ENCODE data around the gene ZSWIM8.
"Not testable (repeated sequence)": the region's sequence is repeated elsewhere in the genome, so short reads cannot be mapped to it uniquely, and the experiment has no call there.

Gene ZSWIM8, protein sequence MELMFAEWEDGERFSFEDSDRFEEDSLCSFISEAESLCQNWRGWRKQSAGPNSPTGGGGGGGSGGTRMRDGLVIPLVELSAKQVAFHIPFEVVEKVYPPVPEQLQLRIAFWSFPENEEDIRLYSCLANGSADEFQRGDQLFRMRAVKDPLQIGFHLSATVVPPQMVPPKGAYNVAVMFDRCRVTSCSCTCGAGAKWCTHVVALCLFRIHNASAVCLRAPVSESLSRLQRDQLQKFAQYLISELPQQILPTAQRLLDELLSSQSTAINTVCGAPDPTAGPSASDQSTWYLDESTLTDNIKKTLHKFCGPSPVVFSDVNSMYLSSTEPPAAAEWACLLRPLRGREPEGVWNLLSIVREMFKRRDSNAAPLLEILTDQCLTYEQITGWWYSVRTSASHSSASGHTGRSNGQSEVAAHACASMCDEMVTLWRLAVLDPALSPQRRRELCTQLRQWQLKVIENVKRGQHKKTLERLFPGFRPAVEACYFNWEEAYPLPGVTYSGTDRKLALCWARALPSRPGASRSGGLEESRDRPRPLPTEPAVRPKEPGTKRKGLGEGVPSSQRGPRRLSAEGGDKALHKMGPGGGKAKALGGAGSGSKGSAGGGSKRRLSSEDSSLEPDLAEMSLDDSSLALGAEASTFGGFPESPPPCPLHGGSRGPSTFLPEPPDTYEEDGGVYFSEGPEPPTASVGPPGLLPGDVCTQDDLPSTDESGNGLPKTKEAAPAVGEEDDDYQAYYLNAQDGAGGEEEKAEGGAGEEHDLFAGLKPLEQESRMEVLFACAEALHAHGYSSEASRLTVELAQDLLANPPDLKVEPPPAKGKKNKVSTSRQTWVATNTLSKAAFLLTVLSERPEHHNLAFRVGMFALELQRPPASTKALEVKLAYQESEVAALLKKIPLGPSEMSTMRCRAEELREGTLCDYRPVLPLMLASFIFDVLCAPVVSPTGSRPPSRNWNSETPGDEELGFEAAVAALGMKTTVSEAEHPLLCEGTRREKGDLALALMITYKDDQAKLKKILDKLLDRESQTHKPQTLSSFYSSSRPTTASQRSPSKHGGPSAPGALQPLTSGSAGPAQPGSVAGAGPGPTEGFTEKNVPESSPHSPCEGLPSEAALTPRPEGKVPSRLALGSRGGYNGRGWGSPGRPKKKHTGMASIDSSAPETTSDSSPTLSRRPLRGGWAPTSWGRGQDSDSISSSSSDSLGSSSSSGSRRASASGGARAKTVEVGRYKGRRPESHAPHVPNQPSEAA (N-terminal part only)

DNA sequence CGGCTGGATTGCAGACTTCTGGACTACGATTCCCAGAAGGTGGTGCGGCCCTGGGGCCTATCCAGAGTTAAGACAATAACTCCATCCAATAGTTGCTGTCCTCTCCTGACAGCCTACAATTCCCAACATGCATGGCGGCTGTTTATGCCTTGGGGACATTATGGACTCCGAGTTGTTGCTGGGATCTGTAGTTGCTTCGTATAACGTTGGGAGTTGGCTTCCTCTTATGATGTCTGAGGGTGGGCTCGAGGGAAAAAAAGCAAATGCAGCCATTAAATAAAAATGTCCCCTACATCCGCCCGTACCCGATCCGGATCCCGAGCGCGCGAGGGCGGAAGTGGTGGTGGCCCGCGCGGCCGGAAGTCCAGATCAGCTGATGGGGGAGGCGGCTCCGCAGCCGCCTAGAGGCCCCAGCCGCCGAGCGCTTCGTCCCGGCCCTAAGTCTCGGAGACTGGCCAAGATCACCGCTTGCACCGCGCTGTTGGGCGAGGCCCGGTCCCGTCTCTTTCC, at the start of gene ZSWIM8:
TSS of gene ZSWIM8 (plus strand) at position 396 of the 510 bp plus-strand sequence. CDS start 273 bp downstream, outside the sequence.
- Histone ChIP-seq H3K36me3 (ENCODE audit: control insufficient read depth in 2 of 2, insufficient read depth in 2 of 2, low read length in 2 of 2) (peaks cover 14% of the 10 kb centered on the region in 2 donors), H3K9ac (ENCODE audit: low read length in 2 of 2) (peak within 1 kb of the TSS; percentile 78 to 95), H3K9me3 (ENCODE audit: control insufficient read depth in 2 of 2, low read length in 2 of 2) (no peaks in the 10 kb centered on the region), H3K4me3 (ENCODE audit: low read length in 2 of 2) (peak within 1 kb of the TSS; percentile 85 to 96), H3K27me3 (ENCODE audit: control insufficient read depth in 1 of 2, insufficient read depth in 2 of 2, low read length in 2 of 2) (no peaks in the 10 kb centered on the region), H3K4me1 (ENCODE audit: control insufficient read depth, insufficient read depth, low read length) (peaks cover 47% of the 10 kb centered on the region), H3K27ac (ENCODE audit: low read length) (peak within 1 kb of the TSS; percentile 76)

DNA sequence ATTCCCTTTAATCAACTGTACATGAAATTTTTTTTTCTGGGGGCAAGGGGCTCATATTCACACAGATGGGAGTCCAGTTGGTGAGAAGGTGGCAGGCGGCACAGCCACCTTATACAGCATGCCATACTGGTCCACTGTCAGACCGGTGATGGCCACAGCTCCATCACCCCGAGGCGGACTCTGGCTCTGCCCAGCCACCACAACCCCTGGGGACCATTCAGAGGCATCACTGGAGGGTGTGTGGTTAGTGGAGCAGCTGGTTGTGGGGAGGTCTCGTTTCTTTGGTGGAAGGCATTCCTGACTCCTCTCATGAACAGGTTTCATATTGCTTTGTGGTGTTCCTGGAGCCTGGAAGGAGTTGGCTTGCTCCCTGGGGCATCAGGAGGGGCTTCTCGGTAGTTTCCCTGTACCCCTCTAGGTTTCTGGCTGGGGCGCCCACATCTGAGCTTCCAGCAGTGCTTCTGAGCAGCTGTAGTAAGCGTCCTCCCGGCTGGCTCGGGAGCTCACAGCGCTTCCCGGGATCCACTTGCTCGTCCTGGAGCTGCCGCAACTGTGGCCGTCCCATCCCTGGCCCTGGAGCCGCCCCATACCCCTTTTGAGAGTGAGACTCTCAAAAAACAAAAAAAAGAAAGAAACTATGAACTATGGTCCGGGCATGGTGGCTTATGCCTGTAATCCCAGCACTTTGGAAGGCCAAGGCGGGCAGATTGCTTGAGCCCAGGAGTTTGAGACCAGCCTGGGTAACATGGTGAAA, 44.7 kb upstream of the ZSWIM8 start:
- H3K9ac ChIP-seq (ENCODE audit: low read length in 2 of 2); H3K4me1 ChIP-seq (ENCODE audit: control insufficient read depth, insufficient read depth, low read length); H3K27me3 ChIP-seq (ENCODE audit: control insufficient read depth in 1 of 2, insufficient read depth in 2 of 2, low read length in 2 of 2); H3K9me3 ChIP-seq (ENCODE audit: control insufficient read depth in 2 of 2, low read length in 2 of 2); H3K36me3 ChIP-seq (ENCODE audit: control insufficient read depth in 2 of 2, insufficient read depth in 2 of 2, low read length in 2 of 2); H3K27ac ChIP-seq (ENCODE audit: low read length); H3K4me3 ChIP-seq (ENCODE audit: low read length in 2 of 2): not testable (repeated sequence)

DNA sequence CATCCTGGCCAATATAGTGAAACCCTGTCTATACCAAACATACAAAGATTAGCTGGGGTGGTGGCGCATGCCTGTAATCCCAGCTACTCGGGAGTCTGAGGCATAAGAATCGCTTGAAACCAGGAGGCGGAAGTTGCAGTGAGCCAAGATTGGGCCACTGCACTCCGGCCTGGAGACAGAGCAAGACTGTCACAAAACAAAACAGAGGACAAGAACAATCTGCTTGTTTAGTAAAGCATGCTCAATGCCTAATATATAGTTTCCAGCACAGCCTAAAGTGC, 43.0 kb upstream of the ZSWIM8 start:
- peaks cover 0 to 5% of the 10 kb centered on the region in 2 donors for H3K36me3 ChIP-seq (ENCODE audit: control insufficient read depth in 2 of 2, insufficient read depth in 2 of 2, low read length in 2 of 2)
- no peak overlapping the region for H3K27ac ChIP-seq (ENCODE audit: low read length)
- no peaks in the 10 kb centered on the region for H3K27me3 ChIP-seq (ENCODE audit: control insufficient read depth in 1 of 2, insufficient read depth in 2 of 2, low read length in 2 of 2)
- H3K9me3 ChIP-seq (ENCODE audit: control insufficient read depth in 2 of 2, low read length in 2 of 2): no peaks in the 10 kb centered on the region
- no peak overlapping the region for H3K4me3 ChIP-seq (ENCODE audit: low read length in 2 of 2)
- H3K9ac ChIP-seq (ENCODE audit: low read length in 2 of 2): no peak overlapping the region
- peaks cover 3% of the 10 kb centered on the region for H3K4me1 ChIP-seq (ENCODE audit: control insufficient read depth, insufficient read depth, low read length)

DNA sequence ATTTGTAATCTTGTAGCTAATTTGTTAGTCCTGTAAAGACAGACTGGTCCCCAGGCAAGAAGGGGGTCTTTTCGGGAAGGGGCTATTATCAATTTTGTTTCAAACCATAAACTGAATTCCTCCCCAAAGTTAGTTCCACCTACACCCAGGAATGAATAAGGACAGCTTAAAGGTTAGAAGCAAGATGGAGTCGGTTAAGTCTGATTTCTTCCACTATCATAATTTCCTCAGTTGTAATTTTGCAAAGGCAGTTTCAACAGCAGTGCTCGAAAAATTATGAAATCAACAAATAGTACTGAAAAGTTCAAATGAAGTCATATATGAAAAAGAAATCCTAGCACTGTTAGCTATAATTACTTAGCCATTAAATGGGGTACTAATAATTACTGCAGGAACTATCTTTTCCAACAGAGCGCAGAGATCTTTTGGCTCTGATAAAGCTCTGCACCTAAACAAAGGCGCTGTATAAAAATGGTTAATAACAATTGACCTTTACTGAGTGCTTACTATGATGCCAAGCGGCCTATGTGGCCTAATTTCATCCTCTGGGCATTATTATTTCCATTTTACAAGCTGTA, 42.0 kb upstream of the ZSWIM8 start:
- H3K9ac ChIP-seq (ENCODE audit: low read length in 2 of 2): peak overlapping the region; percentile 97
- peak overlapping the region; percentile 98 for H3K27ac ChIP-seq (ENCODE audit: low read length)
- H3K4me3 ChIP-seq (ENCODE audit: low read length in 2 of 2): peak overlapping the region; percentile 68 to 100
- peaks cover 3% of the 10 kb centered on the region for H3K4me1 ChIP-seq (ENCODE audit: control insufficient read depth, insufficient read depth, low read length)
- H3K36me3 ChIP-seq (ENCODE audit: control insufficient read depth in 2 of 2, insufficient read depth in 2 of 2, low read length in 2 of 2): peaks cover 0 to 7% of the 10 kb centered on the region in 2 donors
- no peaks in the 10 kb centered on the region for H3K27me3 ChIP-seq (ENCODE audit: control insufficient read depth in 1 of 2, insufficient read depth in 2 of 2, low read length in 2 of 2)
- no peaks in the 10 kb centered on the region for H3K9me3 ChIP-seq (ENCODE audit: control insufficient read depth in 2 of 2, low read length in 2 of 2)

DNA sequence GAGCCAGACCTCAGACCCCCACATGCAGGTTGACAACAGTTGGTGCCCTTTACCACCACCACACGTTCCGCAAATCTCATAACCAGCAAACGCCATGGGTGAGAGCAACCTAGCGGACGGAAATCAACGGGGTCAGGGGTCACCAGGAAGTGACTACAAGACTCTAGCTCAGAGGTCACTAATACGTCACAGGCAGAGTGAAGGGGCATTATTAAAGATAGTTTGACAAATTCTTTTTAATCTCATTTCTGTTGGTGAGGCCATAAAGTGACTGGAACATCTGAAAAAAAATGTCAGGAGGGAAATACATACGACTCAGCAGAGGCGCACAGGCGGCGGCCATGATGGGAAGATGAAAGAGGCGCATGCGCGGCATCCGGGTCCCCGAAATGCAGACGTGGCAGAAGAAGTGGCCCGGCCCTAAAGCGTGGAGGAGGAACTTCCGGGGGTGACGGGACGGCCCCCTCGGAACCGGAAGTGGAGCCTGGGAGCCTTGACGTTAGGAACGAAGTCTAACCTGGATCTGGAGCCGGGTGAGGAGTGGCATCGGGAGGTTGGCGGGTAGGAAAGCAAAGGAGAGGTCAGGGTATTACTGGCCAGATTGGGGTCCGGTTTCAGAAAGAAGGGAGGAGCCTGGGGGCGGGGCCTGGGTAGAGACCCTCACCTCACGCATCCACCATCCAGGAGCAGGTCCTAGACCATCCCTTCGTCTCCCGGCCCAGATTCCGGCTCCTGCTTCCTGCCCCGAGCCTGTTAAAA, 41.3 kb upstream of the ZSWIM8 start, which contains the start of gene SEC24C:
TSS of gene SEC24C (plus strand) at position 468 of the 759 bp plus-strand sequence. CDS start 2,461 bp downstream, outside the sequence.
- Histone ChIP-seq H3K27me3 (ENCODE audit: control insufficient read depth in 1 of 2, insufficient read depth in 2 of 2, low read length in 2 of 2) (no peaks in the 10 kb centered on the region), H3K36me3 (ENCODE audit: control insufficient read depth in 2 of 2, insufficient read depth in 2 of 2, low read length in 2 of 2) (peaks cover 3 to 10% of the 10 kb centered on the region in 2 donors), H3K9ac (ENCODE audit: low read length in 2 of 2) (peak within 1 kb of the TSS; percentile 97), H3K27ac (ENCODE audit: low read length) (peak within 1 kb of the TSS; percentile 98), H3K4me3 (ENCODE audit: low read length in 2 of 2) (peak within 1 kb of the TSS; percentile 68 to 100), H3K4me1 (ENCODE audit: control insufficient read depth, insufficient read depth, low read length) (peaks cover 5% of the 10 kb centered on the region), H3K9me3 (ENCODE audit: control insufficient read depth in 2 of 2, low read length in 2 of 2) (no peaks in the 10 kb centered on the region)

DNA sequence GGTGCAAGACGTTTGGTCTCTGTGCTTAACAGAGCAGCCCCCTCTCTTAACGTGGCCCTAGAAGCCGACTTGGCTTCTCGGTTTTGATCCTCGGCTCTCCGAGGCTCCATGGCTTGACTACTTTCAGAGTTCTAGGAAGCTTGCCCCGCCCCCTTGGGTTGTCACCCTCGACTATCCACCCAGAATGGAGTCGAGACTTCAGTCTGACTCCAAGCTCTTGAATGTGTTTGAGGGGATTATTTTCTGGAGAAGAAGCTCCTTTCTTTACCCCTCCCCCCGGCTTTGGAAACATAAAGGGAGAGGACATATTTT, 40.8 kb upstream of the ZSWIM8 start:
- Histone ChIP-seq H3K9me3 (ENCODE audit: control insufficient read depth in 2 of 2, low read length in 2 of 2) (no peaks in the 10 kb centered on the region), H3K27ac (ENCODE audit: low read length) (peak overlapping the region; percentile 98), H3K4me3 (ENCODE audit: low read length in 2 of 2) (peak overlapping the region; percentile 68 to 100), H3K4me1 (ENCODE audit: control insufficient read depth, insufficient read depth, low read length) (peaks cover 5% of the 10 kb centered on the region), H3K9ac (ENCODE audit: low read length in 2 of 2) (peak overlapping the region; percentile 97), H3K27me3 (ENCODE audit: control insufficient read depth in 1 of 2, insufficient read depth in 2 of 2, low read length in 2 of 2) (no peaks in the 10 kb centered on the region), H3K36me3 (ENCODE audit: control insufficient read depth in 2 of 2, insufficient read depth in 2 of 2, low read length in 2 of 2) (peaks cover 3 to 11% of the 10 kb centered on the region in 2 donors)

DNA sequence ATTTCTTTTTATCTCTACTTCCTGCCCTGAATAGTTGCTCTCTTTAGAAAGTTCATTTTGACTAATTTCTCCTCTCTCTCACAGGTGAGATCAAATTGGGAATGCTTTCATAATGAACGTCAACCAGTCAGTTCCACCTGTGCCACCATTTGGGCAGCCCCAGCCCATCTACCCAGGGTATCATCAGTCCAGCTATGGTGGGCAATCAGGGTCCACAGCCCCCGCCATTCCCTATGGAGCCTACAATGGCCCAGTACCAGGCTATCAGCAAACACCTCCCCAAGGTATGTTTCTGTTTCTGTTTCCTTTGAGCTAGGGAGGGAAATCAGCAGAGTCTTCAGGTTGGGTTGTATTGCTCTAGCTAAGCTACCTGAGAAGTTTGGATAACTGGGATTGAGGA, 38.7 kb upstream of the ZSWIM8 start:
- Histone ChIP-seq H3K36me3 (ENCODE audit: control insufficient read depth in 2 of 2, insufficient read depth in 2 of 2, low read length in 2 of 2) (peaks cover 11 to 22% of the 10 kb centered on the region in 2 donors), H3K4me3 (ENCODE audit: low read length in 2 of 2) (no peak overlapping the region), H3K27me3 (ENCODE audit: control insufficient read depth in 1 of 2, insufficient read depth in 2 of 2, low read length in 2 of 2) (no peaks in the 10 kb centered on the region), H3K4me1 (ENCODE audit: control insufficient read depth, insufficient read depth, low read length) (peaks cover 10% of the 10 kb centered on the region), H3K9ac (ENCODE audit: low read length in 2 of 2) (no peak overlapping the region), H3K27ac (ENCODE audit: low read length) (no peak overlapping the region), H3K9me3 (ENCODE audit: control insufficient read depth in 2 of 2, low read length in 2 of 2) (no peaks in the 10 kb centered on the region)

DNA sequence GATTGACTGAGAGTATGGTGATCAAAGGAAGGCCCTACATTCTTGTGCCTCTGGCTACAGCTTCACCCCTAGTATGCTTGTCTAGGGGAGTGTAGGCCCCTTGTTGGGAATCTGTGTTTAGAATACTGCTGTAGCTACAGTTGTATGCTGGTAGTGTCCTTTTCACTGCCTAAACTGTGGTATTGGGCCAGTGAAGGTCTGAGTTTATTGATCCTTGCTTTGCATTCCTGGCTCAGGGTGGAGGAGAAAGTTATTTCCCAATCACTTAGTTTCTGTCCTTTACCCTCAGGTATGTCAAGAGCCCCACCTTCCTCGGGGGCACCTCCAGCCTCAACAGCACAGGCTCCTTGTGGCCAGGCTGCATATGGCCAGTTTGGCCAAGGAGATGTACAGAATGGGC, 34.6 kb upstream of the ZSWIM8 start:
- peaks cover 30 to 32% of the 10 kb centered on the region in 2 donors for H3K36me3 ChIP-seq (ENCODE audit: control insufficient read depth in 2 of 2, insufficient read depth in 2 of 2, low read length in 2 of 2)

DNA sequence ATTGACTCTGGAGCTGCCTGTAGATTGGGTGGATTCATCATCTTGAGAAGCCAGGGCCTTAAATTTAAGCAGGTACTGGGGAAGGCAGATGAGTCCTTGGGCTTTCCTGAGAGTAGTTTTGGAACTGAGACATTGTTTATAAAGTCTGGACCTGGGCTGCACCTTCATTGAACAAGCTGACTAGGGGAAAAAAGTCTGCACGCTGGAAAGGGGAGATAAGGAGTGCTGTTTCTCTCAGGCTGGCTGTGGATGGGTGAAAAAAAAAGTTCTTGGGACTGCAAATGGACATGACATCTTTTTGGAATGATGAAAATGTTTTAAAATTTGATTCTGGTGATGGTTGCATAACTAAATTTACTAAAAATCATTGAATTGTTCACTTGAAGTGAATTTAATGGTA, 29.2 kb upstream of the ZSWIM8 start:
- no peaks in the 10 kb centered on the region for H3K4me1 ChIP-seq (ENCODE audit: control insufficient read depth, insufficient read depth, low read length)
- H3K9ac ChIP-seq (ENCODE audit: low read length in 2 of 2): no peak overlapping the region
- H3K9me3 ChIP-seq (ENCODE audit: control insufficient read depth in 2 of 2, low read length in 2 of 2): no peaks in the 10 kb centered on the region
- no peak overlapping the region for H3K4me3 ChIP-seq (ENCODE audit: low read length in 2 of 2)
- H3K36me3 ChIP-seq (ENCODE audit: control insufficient read depth in 2 of 2, insufficient read depth in 2 of 2, low read length in 2 of 2): peaks cover 33 to 48% of the 10 kb centered on the region in 2 donors
- H3K27me3 ChIP-seq (ENCODE audit: control insufficient read depth in 1 of 2, insufficient read depth in 2 of 2, low read length in 2 of 2): no peaks in the 10 kb centered on the region
- H3K27ac ChIP-seq (ENCODE audit: low read length): no peak overlapping the region

More for the DNA sequence above, 34.6 kb upstream of the ZSWIM8 start:
- no peak overlapping the region for H3K9ac ChIP-seq (ENCODE audit: low read length in 2 of 2)
- H3K9me3 ChIP-seq (ENCODE audit: control insufficient read depth in 2 of 2, low read length in 2 of 2): no peaks in the 10 kb centered on the region
- H3K4me1 ChIP-seq (ENCODE audit: control insufficient read depth, insufficient read depth, low read length): peaks cover 10% of the 10 kb centered on the region
- H3K27ac ChIP-seq (ENCODE audit: low read length): no peak overlapping the region
- no peak overlapping the region for H3K4me3 ChIP-seq (ENCODE audit: low read length in 2 of 2)
- H3K27me3 ChIP-seq (ENCODE audit: control insufficient read depth in 1 of 2, insufficient read depth in 2 of 2, low read length in 2 of 2): no peaks in the 10 kb centered on the region
